ENCODE data around the gene ZNF605. TPM values are rescaled to one million over a fixed set of nuclear protein-coding genes. Genes with fewer than 3 reads are reported as not detected.

The ZNF605 gene
- total RNA-seq, 4 donors from 2014 or later: 4.5 to 21.3 (median 10.3) TPM

DNA sequence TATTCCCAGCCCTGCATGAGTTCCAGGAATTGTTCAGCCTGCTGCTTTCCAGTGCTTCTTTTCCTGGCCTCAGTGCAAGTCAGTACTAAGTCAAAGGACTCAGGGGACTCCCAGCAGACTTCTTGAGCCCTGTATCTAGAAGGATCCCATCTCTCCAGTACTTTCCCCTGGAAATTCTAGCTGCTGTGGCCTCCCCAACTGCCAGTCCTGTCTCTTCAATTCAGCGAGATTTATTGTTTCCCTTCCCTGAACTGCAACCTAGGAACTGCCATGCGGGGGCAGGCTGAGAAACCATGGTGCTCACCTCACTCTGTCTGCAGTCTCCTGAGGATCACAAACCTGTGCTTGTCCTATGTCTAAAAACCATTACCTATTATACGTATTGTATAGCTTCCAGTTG, 31.8 kb downstream of the ZNF605 start:
- Histone ChIP-seq H3K4me3 (no peak overlapping the region), H3K9me3 (peaks cover 93 to 99% of the 10 kb centered on the region in 2 donors), H3K36me3 (peaks cover 0 to 50% (median 20%) of the 10 kb centered on the region in 4 donors), H3K27ac (no peak overlapping the region), H3K4me1 (no peaks in the 10 kb centered on the region), H3K27me3 (no peaks in the 10 kb centered on the region)
- intact Hi-C loops (cut with DNase I; ENCODE audit: low total_unique reads): no loop called here
- WGBS, 2 donors (ENCODE audit: low coverage in 1 of 2): 93 to 100% methylated on average over 3 of the region's 3 CpGs
- TF ChIP-seq EP300 (IDR thresholded peaks at IDR 0.05; ENCODE audit: low read depth): no peak
- TF ChIP-seq POLR2AphosphoS5 (IDR thresholded peaks at IDR 0.05): no peak
- TF ChIP-seq, protein P1, sequence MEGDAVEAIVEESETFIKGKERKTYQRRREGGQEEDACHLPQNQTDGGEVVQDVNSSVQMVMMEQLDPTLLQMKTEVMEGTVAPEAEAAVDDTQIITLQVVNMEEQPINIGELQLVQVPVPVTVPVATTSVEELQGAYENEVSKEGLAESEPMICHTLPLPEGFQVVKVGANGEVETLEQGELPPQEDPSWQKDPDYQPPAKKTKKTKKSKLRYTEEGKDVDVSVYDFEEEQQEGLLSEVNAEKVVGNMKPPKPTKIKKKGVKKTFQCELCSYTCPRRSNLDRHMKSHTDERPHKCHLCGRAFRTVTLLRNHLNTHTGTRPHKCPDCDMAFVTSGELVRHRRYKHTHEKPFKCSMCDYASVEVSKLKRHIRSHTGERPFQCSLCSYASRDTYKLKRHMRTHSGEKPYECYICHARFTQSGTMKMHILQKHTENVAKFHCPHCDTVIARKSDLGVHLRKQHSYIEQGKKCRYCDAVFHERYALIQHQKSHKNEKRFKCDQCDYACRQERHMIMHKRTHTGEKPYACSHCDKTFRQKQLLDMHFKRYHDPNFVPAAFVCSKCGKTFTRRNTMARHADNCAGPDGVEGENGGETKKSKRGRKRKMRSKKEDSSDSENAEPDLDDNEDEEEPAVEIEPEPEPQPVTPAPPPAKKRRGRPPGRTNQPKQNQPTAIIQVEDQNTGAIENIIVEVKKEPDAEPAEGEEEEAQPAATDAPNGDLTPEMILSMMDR (IDR thresholded peaks at IDR 0.05): no peak
- no peak for TF ChIP-seq POLR2A (IDR thresholded peaks at IDR 0.05)
- in situ Hi-C loops (cut with MboI; ENCODE audit: low pct_ligation_motif_present in 1 of 4, low pct_unique_long_range_greater_than_20kb in 1 of 4, low sequenced_read_pairs in 3 of 4): no loop called here
- DNase-seq: no peak

DNA sequence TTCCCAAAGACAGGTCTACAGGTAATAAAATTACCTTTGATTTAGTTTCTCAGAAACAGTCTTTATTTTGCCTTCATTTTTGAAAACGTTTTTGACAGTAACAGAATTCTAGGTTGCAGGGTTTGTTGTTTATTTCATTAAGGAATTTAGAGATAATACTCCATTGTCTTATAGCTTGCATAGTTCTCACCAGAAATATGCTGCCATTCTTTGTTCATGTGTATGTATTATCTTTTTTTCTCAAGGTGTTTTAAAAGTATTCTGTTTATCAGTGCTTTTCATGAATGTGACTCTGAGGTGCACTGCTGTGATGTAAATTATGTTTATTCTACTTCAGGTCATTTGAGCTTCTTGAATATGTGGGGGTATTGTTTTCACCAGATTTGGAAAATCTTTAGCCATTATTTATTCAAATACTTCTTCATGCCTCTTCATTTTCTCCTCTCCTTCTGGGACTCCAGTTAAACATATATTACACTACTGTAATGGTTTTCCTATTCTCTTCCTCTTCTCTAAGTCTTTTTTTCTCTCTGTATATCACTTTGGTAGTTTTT, 32.7 kb downstream of the ZNF605 start:
- Histone ChIP-seq H3K9me3 (peaks cover 84 to 97% of the 10 kb centered on the region in 2 donors), H3K27me3 (no peaks in the 10 kb centered on the region), H3K4me3 (no peak overlapping the region), H3K4me1 (no peaks in the 10 kb centered on the region), H3K27ac (no peak overlapping the region), H3K36me3 (peaks cover 0 to 41% (median 16%) of the 10 kb centered on the region in 4 donors)
- 38 to 62% methylated on average over 1 of the region's 1 CpG for WGBS, 2 donors (ENCODE audit: low coverage in 1 of 2)
- intact Hi-C loops (cut with DNase I; ENCODE audit: low total_unique reads): no loop called here
- TF ChIP-seq, protein P1 (IDR thresholded peaks at IDR 0.05): no peak
- TF ChIP-seq POLR2A (IDR thresholded peaks at IDR 0.05) (no peak), POLR2AphosphoS5 (IDR thresholded peaks at IDR 0.05) (no peak), EP300 (IDR thresholded peaks at IDR 0.05; ENCODE audit: low read depth) (no peak)
- in situ Hi-C loops (cut with MboI; ENCODE audit: low pct_ligation_motif_present in 1 of 4, low pct_unique_long_range_greater_than_20kb in 1 of 4, low sequenced_read_pairs in 3 of 4): no loop called here
- DNase-seq: no peak

DNA sequence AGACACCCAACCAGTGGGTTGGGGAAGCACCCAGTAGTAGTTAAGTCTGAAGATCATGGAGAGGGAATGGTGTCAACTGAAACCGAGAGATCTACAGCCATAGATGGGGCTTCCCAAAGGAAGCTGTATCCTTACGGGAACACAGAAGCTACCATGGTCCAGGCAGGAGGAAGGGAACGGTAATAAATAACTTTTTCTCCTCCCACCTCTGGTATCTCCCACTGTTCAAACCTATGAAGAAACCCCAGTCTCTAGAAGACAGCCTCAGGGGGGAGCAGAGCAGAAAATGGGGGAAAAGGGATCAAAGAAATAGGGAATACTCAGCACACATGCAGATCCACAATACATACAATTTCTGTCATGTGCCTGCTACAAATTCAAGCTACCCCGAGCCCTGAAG, 33.4 kb downstream of the ZNF605 start:
- H3K9me3 ChIP-seq: peaks cover 80 to 97% of the 10 kb centered on the region in 2 donors
- no peaks in the 10 kb centered on the region for H3K27me3 ChIP-seq
- no peak overlapping the region for H3K27ac ChIP-seq
- H3K4me3 ChIP-seq: no peak overlapping the region
- intact Hi-C loops (cut with DNase I; ENCODE audit: low total_unique reads): no loop called here
- in situ Hi-C loops (cut with MboI; ENCODE audit: low pct_ligation_motif_present in 1 of 4, low pct_unique_long_range_greater_than_20kb in 1 of 4, low sequenced_read_pairs in 3 of 4): no loop called here
- H3K4me1 ChIP-seq: no peaks in the 10 kb centered on the region
- TF ChIP-seq POLR2AphosphoS5 (IDR thresholded peaks at IDR 0.05) (no peak), EP300 (IDR thresholded peaks at IDR 0.05; ENCODE audit: low read depth) (no peak), POLR2A (IDR thresholded peaks at IDR 0.05) (no peak)
- TF ChIP-seq, protein P1 (IDR thresholded peaks at IDR 0.05): no peak
- no peak for DNase-seq
- WGBS, 2 donors (ENCODE audit: low coverage in 1 of 2): 86 to 93% methylated on average over 4 of the region's 4 CpGs
- peaks cover 0 to 33% (median 13%) of the 10 kb centered on the region in 4 donors for H3K36me3 ChIP-seq

DNA sequence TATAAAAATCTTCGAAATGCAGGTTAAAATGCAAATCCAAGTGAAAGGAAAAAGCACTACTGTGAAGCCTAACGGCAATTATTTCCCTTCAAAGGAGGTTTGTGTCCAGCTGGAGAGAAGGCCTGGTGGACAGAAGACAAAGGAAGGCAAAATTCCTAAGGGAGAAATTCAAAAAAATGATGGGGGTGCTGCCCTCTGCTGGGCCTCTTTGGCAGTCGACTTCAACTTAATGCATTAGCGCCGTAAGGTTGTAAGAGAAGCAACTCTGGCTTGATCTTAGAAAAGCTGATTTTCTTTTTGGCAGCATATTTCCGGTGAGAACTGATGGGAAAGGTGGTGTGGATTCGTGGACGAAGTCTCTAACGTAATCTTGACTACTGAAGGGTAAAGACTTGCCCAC, 34.4 kb downstream of the ZNF605 start:
- intact Hi-C loops (cut with DNase I; ENCODE audit: low total_unique reads) (no loop called here), in situ Hi-C loops (cut with MboI; ENCODE audit: low pct_ligation_motif_present in 1 of 4, low pct_unique_long_range_greater_than_20kb in 1 of 4, low sequenced_read_pairs in 3 of 4) (no loop called here)
- Histone ChIP-seq H3K27ac (no peak overlapping the region), H3K27me3 (no peaks in the 10 kb centered on the region), H3K4me3 (no peak overlapping the region), H3K9me3 (peaks cover 79 to 97% of the 10 kb centered on the region in 2 donors), H3K4me1 (no peaks in the 10 kb centered on the region), H3K36me3 (peaks cover 0 to 24% (median 8%) of the 10 kb centered on the region in 4 donors)
- DNase-seq: no peak
- WGBS, 2 donors (ENCODE audit: low coverage in 1 of 2): 83 to 88% methylated on average over 9 of the region's 9 CpGs
- TF ChIP-seq EP300 (IDR thresholded peaks at IDR 0.05; ENCODE audit: low read depth) (no peak), POLR2A (IDR thresholded peaks at IDR 0.05) (no peak), POLR2AphosphoS5 (IDR thresholded peaks at IDR 0.05) (no peak)
- TF ChIP-seq, protein P1 (IDR thresholded peaks at IDR 0.05): no peak
